Panc1 (cell line): ENCODE data around the gene IFT172. TPM values are rescaled to one million over a fixed set of nuclear protein-coding genes. Genes with fewer than 3 reads are reported as not detected.

Source experiments
- ATAC-seq: fragments of 200-7000 bp; cut with Tn5 transposase; 2 replicates; pipeline ENCODE4 v1.9.1; 2020; ENCODE audit warnings: mild to moderate bottlenecking, moderate library complexity
- BruUV-seq: library from RNA; stranded (reverse); fragments of 400-500 nt; replicated peaks from 2 replicates; lab custom pipeline; 2021; lab: Mats Ljungman, UMichigan
- CTCF ChIA-PET: fragments of 300-600 bp; sonication (Branson Sonifier 250); formaldehyde crosslinking; loops from one replicate; lab custom pipeline; 2022; ENCODE audit warnings: antibody characterized with exemption; lab: Charles Lee
- POLR2A ChIA-PET: fragments of 300-600 bp; sonication (Branson Sonifier 250); formaldehyde crosslinking; loops from one replicate; lab custom pipeline; 2022; ENCODE audit warnings: antibody characterized with exemption; lab: Charles Lee
- DNase-seq: peaks from one replicate; pipeline ENCODE4 v3.0.0-alpha.2; 2010; ENCODE audit warnings: low read depth, low spot score
- H3K27ac ChIP-seq: 2 replicates; pipeline ENCODE4 v1.5.1; 2011; ENCODE audit warnings: mild to moderate bottlenecking, low read length, inconsistent platforms
- H3K27me3 ChIP-seq: fragments of 200-500 bp; sonication (Bioruptor generic); 2 replicates; pipeline ENCODE4 v1.6.0; 2014; ENCODE audit warnings: low read length, inconsistent platforms; ENCODE audit not compliant: control insufficient read depth, insufficient read depth
- H3K36me3 ChIP-seq: fragments of 200-500 bp; sonication (Bioruptor generic); 2 replicates; pipeline ENCODE4 v1.5.1; 2014; ENCODE audit warnings: inconsistent platforms, mild to moderate bottlenecking, low read length, moderate library complexity; ENCODE audit not compliant: control insufficient read depth, insufficient read depth
- H3K4me1 ChIP-seq: 2 replicates; pipeline ENCODE4 v1.5.1; 2011; ENCODE audit warnings: inconsistent platforms, mild to moderate bottlenecking, low read length, moderate library complexity; ENCODE audit not compliant: control insufficient read depth, insufficient read depth
- H3K4me3 ChIP-seq, 2 experiments: 2 replicates each; pipeline ENCODE4 v1.5.1; 2011 to 2012; ENCODE audit warnings: low read depth in 2 of 2, low read length in 2 of 2, mild to moderate bottlenecking in 2 of 2, inconsistent platforms in 1 of 2, moderate library complexity in 1 of 2
- H3K9me3 ChIP-seq: fragments of 200-500 bp; sonication (Bioruptor generic); 2 replicates; pipeline ENCODE4 v1.5.1; 2014; ENCODE audit warnings: low read depth, mild to moderate bottlenecking, inconsistent platforms, low read length, moderate library complexity; ENCODE audit not compliant: control insufficient read depth, insufficient read depth
- CTCF ChIP-seq: fragments of 450-650 bp; IDR thresholded peaks from 2 replicates; pipeline ENCODE4 v1.5.1; 2017; ENCODE audit warnings: mild to moderate bottlenecking
- POLR2AphosphoS5 ChIP-seq: IDR thresholded peaks from 2 replicates; pipeline ENCODE4 v1.6.1; 2012; ENCODE audit warnings: mild to moderate bottlenecking, low read depth, low read length, moderate library complexity
- REST ChIP-seq, 2 experiments: IDR thresholded peaks; 2 replicates each; pipeline ENCODE4 v1.6.1; 2011 to 2012; ENCODE audit warnings: low read depth in 2 of 2, control low read depth in 1 of 2, low read length in 1 of 2, mild to moderate bottlenecking in 1 of 2, moderate library complexity in 1 of 2; ENCODE audit not compliant: insufficient read depth in 1 of 2
- SIN3A ChIP-seq: IDR thresholded peaks from 2 replicates; pipeline ENCODE4 v1.6.1; 2012; ENCODE audit warnings: low read depth, mild to moderate bottlenecking, low read length, moderate library complexity, borderline replicate concordance; ENCODE audit not compliant: insufficient read depth
- TCF7L2 ChIP-seq: IDR thresholded peaks from 2 replicates; pipeline ENCODE4 v1.6.1; 2011; ENCODE audit warnings: mild to moderate bottlenecking, low read depth, low read length, inconsistent platforms
- in situ Hi-C: cut with HindIII; loops from 2 replicates; pipeline ENCODE4 v1.10.0; 2016; ENCODE audit warnings: low sequenced_read_pairs, low pct_unique_long_range_greater_than_20kb
- intact Hi-C: fragments of 100-400 bp; cut with micrococcal nuclease; formaldehyde crosslinking; loops from one replicate; pipeline ENCODE4 v1.10.0; 2022; ENCODE audit not compliant: unreplicated experiment
- total RNA-seq: library from RNA; stranded (reverse); gene quantifications from one replicate; pipeline ENCODE4 v1.2.1, GENCODE V29; 2021; ENCODE audit not compliant: unreplicated experiment

IFT172 gene
- total RNA-seq, 1 experiment from 2014 or later, result 16.7 TPM

DNA sequence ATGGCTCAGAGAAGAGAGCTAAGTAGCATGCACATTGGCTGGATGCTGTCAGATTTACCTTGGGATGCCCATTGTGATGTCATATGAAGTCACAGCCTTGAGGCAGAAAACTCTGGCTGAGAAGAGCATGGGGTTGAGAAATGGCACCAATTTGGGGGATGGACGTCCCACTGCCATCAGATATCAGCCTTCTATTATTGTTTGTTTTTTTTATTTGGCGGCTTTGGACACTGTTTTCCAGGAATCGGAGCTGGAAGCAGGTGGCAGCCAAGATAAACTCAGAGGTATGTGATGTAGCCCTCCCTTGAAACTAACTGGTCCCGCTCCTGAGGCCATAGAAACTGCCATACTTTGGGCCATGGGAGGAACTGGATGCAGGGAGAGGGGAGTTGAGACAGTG lies 47.7 kb upstream of the IFT172 start:
- no peaks in the 10 kb centered on the region for H3K4me1 ChIP-seq
- ATAC-seq, result no peak
- no TSS peak for BruUV-seq

GRCh38 chr2:27531983-27532382 lies 42.4 kb upstream of the IFT172 start:
- intact Hi-C loops (no loop called here), in situ Hi-C loops (no loop called here)
- no peak overlapping the region for H3K27ac ChIP-seq
- ChIA-PET POLR2A (no interaction called here), CTCF (no interaction called here)
- H3K4me3 ChIP-seq, result no peak overlapping the region
- TF ChIP-seq REST (IDR thresholded peaks at IDR 0.05; ENCODE audit: insufficient read depth in 1 of 2, low read depth in 2 of 2, low read length in 1 of 2), result no peak
- no peak for TF ChIP-seq TCF7L2
- TF ChIP-seq SIN3A, result no peak
- no peak for TF ChIP-seq POLR2AphosphoS5
- no peak for TF ChIP-seq CTCF
- no TSS peak for BruUV-seq
- H3K9me3 ChIP-seq, result no peaks in the 10 kb centered on the region
- H3K4me1 ChIP-seq, result no peaks in the 10 kb centered on the region
- H3K27me3 ChIP-seq, result peaks cover 5% of the 10 kb centered on the region
- ATAC-seq (no peak), DNase-seq (no peak)
- H3K36me3 ChIP-seq, result no peaks in the 10 kb centered on the region

More for the DNA sequence above, 47.7 kb upstream of the IFT172 start:
- Histone ChIP-seq H3K9me3 (no peaks in the 10 kb centered on the region), H3K27me3 (peaks cover 10% of the 10 kb centered on the region), H3K4me3 (no peak overlapping the region), H3K36me3 (no peaks in the 10 kb centered on the region), H3K27ac (no peak overlapping the region)
- ChIA-PET POLR2A (interaction anchor here (0.6 kb wide), 1 partner anchor 460 kb away, joined by 3 read pairs; no protein-coding TSS in a partner anchor), CTCF (interaction anchor here (1.1 kb wide), 1 partner anchor 46 kb away, joined by 3 read pairs; no protein-coding TSS in a partner anchor)
- intact Hi-C loops, result no loop called here
- TF ChIP-seq TCF7L2, result no peak
- no peak for TF ChIP-seq REST (IDR thresholded peaks at IDR 0.05; ENCODE audit: insufficient read depth in 1 of 2, low read depth in 2 of 2, low read length in 1 of 2)
- no peak for TF ChIP-seq POLR2AphosphoS5
- no peak for TF ChIP-seq SIN3A
- TF ChIP-seq CTCF, result no peak
- DNase-seq, result no peak
- in situ Hi-C loops, result no loop called here
